DMS114 treated with DMSO at 0.1 percent for 48 hours (cell line): ENCODE results near the gene ROBO4.

Experiments used
- DNase-seq: peaks from one replicate; lab custom pipeline; 2025; ENCODE audit not compliant: unreplicated experiment; lab: John Stamatoyannopoulos, UW

Gene ROBO4

DNA sequence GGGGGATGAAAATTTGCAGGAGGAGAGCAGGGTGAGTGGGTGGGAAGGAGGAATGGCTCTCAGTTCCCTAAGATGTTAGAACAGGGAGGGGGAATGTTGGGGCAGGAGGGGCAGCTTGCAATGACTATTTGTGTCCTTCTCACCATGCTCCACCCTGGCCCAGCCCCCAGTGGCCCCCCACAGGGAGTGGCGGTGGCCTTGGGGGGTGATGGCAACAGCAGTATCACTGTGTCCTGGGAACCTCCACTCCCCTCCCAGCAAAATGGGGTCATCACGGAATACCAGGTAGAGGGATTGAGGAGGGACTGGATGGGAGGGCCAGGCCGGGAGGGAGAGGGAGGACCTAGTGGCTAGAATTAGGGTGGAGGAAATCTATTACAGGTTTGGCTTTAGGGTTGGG is 22.3 kb downstream of the ROBO4 start:
- DNase-seq = no peak

DNA sequence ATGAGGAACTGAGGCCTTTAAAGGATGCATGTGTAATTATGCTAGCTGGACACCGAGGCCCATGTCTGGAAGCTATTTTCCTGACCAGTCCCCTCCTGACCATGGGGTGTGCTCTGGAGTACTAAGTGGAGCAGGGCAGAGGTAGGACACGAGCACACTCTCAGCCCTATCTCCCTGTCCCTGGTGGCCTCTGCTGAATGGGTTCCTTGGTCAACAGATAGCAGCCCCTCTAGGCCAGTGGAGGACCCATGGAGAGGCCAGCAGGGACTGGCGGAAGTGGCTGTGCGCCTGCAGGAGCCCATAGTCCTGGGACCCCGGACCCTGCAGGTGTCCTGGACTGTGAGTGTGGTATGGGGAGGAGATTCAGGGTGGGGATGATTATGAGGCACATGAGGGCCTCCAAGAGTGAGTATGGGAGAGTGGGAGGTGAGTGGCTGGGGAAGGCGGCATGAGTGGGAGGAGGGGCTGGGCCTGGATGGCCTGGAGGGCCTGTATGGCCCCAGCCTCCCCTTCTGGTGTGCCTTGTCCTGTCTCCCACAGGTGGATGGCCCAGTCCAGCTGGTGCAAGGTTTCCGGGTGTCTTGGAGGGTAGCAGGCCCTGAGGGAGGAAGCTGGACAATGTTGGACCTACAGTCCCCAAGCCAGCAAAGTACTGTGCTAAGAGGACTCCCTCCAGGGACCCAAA is 23.0 kb downstream of the ROBO4 start:
- no peak for DNase-seq

DNA sequence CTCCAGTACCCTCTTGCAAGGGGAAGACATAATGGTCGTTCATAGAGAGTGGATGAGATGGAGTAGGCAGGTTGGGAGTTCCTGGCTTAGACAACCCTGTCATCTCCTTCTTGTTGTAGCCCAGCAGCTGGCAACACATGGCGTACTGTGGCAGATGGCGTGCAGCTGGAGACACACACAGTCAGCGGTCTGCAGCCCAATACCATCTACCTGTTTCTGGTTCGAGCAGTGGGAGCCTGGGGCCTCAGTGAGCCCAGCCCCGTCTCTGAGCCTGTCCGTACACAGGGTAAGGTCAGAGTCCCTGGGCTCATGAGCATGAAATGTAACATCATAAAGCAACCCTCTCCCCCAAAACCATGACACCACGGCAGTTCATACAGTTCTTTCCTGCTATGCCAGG is 23.7 kb downstream of the ROBO4 start:
- DNase-seq = no peak

DNA sequence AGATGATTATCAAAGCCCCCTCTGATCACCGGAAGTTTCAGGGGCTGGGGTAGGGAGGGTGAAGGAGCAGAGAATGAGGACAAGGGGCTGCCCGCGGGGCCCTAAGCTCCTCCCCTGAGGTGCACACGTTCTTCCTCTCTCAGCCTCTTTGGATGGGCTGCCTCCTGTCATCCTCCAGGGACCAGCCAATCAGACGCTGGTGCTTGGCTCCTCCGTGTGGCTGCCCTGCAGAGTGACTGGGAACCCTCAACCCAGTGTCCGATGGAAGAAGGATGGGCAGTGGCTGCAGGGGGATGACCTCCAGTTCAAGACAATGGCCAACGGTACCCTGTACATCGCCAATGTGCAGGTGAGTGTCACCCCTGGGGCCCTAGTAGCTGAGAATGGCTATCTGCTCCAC is 24.9 kb downstream of the ROBO4 start:
- no peak for DNase-seq

DNA sequence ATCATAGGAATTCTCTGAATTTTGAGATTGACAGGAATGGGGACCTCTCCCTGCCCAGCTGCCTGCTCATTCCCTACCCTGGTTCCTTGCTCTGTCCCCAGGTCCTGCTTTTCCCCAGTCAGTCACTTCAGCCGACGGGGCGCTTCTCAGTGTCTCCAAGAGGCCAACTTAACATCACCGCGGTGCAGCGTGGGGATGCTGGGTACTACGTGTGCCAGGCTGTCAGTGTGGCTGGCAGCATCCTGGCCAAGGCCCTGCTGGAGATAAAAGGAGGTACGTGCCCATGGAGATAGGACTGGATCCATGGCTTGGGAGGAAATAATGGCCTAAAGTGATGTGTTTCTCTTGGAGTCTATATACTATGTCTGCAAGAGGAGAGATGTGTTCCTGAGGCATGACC is 25.4 kb downstream of the ROBO4 start:
- no peak for DNase-seq

DNA sequence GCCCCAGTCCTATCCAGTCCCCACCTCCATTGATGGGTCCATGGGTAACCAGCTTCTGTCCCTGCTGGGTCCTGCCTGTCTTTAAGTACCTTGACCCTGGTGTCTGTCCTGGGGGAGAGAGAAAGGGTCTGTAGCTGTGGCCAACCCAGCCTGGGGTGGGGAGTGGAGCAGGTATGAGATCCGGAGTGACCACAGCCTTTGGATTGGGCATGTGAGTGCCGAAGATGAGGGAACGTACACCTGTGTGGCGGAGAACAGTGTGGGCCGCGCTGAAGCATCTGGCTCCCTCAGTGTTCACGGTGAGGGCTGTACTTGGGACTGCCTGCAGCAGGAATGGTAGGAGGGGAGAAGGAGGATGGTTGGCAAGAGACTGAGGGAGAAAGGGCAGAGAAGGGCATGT is 27.2 kb downstream of the ROBO4 start:
- no peak for DNase-seq

DNA sequence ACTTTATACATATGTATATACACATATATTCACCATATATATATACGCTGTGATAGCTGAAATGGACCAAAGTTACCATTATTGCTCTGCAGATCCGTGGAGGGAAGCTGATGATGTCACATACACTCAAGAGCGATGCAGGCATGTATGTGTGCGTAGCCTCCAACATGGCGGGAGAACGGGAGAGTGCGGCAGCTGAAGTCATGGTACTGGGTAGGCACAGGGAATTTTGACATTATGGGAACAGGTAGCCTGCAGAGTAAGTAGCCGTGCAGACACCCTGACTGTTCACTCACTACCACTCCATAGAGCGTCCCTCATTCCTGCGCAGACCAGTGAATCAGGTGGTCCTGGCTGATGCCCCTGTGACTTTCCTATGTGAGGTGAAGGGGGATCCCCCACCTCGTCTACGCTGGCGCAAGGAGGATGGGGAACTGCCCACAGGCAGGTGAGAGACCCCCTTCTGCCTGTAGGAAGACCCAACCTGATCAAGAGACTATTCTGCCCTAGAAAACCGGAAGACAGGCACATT is 27.7 kb downstream of the ROBO4 start:
- no peak for DNase-seq

DNA sequence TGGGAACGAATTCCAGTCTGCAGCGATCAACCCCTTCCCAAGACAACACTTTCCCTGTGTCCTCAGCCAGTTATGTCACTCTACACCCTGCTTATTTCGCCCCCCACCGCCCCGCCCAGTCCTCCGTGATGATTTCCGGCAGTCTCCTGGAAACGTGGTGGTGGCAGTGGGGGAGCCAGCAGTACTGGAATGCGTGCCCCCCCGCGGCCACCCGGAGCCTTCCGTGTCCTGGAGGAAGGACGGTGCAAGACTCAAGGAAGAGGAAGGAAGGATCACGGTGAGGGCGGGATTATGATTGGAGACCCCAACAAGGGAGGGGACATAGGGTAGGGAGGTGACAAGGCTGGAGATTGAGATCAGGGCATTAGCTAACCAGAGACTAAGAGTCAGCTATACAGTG is 28.3 kb downstream of the ROBO4 start:
- DNase-seq = no peak

DNA sequence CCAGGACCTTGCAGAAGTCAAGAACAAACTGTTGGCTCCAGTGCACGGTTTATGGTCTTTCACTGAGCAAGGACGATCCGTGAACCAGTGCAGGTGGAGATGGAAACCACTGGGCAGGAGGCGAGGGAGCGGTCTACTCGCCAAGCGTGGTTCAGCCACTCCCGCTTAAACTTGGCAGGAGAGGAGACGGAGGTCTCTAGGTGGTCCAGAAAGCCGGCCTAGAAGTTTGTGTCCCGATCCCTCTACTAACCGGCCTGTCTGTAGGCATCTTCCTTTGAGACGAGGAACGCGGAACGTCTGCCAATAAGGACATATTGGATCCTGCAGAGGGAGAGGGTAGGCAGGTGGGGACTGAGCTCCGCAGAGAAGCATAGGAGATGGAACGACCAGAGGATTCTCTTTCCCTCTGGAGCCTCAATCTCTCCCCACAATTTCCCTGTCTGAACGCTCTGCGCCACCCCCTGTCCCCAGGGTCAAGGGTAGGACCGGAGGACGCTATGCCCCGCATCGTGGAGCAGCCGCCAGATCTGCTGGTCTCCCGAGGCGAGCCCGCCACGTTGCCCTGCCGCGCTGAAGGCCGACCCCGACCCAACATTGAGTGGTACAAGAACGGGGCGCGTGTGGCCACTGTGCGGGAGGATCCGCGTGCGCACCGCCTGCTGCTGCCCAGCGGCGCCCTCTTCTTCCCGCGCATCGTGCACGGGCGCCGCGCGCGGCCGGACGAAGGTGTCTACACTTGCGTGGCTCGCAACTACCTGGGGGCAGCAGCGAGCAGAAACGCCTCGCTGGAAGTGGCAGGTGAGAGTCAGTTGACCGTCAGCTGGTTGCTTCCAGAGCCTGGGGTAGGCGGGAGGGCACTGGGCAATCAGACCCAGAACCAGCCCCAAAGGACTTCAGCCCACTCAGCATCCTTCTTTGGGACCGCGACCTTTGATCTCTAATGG is 29.1 kb downstream of the ROBO4 start:
- DNase-seq = no peak

DNA sequence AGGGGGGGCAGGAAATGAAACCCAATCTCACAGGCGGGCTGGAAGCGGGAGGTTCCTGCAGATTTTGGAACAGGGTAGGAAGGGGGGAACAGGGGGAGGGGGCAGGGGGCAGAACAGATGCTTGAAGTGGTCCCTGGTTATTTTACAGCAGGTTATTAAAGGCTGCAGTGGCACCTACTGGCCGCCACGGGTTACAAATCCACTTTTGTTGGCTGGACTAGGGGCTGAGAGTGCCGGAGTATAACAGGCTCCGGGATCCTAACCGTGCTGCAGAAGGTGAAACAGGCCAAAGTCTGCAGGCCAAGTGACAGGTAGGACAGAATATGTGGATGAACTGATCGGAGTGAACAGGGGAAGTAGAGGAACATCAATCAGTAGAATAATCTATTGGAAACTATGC is 30.0 kb downstream of the ROBO4 start:
- peak; percentile 9 for DNase-seq

DNA sequence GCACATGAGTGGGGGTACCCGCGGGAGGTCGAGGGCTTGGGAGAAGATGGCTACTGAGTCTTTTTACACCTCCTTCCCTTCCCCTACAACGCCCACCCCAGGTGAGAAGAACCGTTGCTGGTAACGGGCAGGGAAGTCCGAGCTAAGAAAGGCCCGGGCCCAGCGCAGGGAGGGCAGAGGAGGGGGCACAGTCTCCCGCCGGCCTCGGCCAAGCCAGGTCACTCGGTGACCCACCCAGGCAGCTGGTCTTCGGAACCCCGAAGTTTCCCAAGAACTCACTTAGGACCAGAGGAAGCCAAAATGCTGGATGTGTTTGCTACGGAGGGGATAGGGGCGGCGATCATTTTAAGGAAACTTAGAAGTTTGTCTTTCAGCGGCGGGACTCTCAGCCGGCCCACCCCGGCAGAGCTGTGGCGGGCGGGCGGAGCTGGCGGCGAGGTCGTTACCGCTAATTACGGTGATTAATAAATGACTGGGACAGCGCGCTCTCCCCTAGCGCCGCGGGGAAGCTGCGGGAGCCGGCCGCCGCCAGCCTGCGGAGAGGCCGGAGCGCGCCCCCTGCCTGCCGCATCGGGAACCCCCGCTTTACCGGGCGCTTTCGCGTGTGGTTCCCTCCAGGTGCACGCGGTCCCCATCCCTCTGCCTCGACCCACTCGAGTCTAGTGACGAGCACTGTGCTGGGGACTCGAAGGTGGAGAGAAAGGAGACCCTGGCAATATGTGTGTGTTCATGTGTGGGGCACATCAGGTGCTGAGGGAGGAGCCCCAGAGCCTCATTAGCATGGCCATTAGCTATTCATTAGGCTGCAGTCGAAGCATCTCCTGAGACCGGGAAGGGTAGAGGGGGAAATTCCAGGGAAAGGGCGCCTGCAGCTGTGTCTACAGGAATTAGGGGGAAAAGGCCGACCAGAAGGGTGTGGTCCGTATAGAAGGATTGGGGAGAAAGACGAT is 31.5 kb downstream of the ROBO4 start:
- DNase-seq = no peak

DNA sequence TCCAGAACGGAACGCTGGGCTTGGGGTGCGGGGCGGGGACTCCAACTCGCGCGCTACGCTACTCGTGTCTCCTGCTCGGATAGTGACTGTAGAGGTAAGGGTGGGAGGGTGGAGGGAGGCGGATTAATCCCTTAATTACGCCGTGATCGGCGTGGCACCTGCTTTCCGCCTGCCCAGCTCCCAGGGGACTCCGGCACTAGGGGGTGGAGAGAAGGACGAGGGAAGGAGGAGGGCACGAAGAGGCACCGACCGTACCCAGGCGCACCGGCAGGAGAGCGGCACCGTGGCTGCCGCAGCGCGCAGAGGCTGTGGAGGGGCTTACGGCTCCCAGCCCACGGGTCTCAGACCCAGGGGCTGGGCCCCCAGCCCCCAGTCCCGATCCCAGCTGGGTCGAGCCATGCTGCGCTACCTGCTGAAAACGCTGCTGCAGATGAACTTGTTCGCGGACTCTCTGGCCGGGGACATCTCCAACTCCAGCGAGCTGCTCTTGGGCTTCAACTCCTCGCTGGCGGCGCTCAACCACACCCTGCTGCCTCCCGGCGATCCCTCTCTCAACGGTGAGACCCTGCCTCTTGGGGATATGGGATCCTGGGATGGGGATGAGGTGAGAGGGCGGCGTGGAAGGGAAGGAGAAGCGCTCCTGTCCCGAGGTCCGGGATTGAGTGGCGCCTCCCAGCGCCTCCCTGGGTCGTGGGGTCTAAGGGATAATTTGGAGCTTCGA is 32.3 kb downstream of the ROBO4 start, which contains the start of gene ROBO3:
ROBO3 (plus strand) TSS at position 252 of the 721 bp plus-strand sequence; CDS start at position 398, 146 bp downstream.
- DNase-seq = no peak

DNA sequence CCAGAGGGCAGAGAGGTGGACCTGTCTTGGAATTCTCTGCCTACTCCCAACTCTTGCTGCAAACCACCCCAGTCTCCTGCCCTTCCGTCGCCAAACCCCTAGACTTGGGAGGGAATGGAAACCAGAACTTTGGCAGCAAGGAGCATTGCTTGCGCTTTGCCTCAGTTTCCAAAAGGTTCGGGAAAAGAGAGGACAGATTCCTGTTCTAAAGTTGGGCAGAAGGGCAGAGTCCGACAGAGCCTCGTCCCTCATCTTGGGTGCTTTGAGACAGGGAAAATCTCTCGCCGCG is 32.8 kb downstream of the ROBO4 start:
- no peak for DNase-seq

DNA sequence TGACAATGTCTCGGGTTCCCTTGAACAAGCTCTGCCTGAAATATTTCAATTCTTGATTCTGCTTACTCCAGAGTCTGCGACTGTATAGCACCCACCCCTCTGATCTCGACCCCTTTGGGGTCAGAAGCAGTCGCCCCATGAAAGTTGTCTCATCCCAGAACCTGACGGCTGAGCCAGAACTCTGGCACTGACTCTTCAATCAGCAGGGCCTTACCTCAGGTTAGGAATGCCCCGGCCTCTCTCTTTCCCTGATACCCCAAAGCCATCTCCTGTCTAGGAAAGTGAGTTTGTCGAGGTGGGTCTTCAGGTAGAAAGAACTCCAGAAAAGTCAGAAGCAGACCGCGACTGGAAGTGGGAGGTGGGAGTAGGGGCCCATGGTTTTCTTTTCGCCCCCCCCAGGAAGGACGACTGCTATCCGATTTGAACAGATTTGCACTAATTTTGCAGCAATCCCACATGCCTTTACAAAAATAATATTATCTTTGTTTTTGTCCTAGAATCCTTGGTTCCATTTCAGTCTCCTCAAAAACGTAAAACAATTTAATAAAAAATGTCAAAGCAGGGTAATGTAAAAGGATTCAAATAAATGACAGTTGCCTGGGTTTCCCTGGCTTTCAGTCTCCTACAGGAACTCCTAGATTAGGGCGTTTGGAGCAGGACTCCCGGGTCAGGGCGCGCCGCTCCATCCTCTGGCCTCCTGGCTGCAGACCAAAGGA is 33.3 kb downstream of the ROBO4 start:
- DNase-seq = no peak

DNA sequence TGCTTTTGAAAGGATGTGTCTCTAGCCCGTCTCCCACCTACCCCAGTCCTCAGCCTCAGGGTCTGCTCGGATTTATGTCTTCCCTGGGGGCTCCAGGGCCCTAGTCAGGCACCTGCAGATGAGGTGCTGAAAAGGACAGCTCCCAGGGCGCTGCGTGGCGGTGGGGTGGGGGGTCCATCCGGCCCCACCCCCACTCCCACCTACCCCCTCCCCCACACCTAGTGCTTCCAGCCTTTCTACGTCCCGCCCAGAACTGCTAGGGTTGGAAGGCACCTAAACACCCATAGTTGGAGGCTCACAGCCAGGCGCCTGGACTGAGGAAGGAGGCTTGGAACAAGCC is 33.9 kb downstream of the ROBO4 start:
- no peak for DNase-seq

DNA sequence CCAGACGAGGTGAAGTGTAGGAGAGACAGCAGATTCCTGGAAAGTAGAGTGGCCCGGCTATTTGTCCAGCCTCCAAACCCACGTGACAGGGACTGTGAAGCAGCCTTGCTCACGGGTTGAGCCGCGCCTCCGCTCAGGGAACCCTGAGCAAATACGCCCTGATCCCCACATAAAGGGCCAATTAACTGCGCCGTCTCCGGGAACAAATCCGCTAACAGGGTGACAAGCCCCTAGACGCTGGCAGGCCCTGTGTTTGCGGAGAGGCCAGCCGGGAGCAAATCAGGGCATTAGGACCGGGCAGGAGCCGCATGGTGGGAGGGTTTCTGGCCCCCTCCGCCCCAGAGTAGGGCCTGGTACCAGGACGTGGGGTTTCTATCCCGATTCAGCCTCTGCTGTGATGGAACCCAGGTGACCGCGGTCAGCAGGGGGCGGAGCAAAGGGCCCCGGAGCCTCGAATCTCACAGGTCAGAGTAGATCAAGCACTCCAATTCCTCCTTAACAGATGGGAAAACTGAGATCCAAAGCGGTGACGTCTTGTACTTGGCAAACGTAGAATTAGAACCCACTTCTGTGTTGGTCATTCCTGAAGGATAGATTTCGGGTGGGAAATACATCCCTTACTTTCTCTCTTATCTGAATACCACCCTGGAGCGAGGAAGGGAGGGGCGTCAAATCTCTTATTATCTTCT is 34.4 kb downstream of the ROBO4 start:
- DNase-seq = no peak

DNA sequence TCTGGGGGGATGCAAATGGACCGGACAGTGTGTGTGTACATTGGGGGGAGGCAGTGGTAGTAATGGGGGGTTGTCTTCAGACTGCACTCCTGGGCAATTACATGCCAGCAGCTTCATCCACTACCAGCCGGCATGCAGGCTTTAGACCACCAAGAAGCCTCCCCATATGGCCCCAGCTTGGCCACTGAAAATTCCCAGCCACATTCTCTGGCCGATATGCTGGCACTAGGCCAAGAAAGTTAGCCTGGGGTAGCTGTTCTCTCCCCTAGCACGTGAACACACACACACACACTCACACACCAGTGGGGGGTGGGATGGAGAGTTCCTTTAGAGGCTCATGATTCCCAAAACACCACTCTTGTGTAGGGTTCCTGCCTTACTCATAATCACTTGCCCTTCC is 36.0 kb downstream of the ROBO4 start:
- no peak for DNase-seq

DNA sequence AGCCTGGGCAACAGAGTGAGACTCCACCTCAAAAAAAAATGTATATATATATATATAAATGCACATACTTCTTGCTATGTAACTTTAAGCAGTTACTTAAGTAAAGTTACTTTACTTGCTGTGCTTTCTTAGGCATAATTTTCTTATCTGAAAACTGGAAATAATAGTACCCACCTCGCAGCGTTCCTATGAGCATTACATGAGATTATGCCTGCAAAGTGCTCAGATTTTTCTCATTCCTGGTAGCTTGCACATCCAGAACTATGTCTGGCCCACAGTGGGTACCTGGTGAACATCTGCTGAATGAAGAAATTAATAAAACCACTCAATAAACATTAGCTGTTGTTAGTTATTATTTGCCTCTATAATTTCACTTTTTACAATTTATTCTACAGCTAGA is 38.5 kb downstream of the ROBO4 start:
- DNase-seq = no peak

DNA sequence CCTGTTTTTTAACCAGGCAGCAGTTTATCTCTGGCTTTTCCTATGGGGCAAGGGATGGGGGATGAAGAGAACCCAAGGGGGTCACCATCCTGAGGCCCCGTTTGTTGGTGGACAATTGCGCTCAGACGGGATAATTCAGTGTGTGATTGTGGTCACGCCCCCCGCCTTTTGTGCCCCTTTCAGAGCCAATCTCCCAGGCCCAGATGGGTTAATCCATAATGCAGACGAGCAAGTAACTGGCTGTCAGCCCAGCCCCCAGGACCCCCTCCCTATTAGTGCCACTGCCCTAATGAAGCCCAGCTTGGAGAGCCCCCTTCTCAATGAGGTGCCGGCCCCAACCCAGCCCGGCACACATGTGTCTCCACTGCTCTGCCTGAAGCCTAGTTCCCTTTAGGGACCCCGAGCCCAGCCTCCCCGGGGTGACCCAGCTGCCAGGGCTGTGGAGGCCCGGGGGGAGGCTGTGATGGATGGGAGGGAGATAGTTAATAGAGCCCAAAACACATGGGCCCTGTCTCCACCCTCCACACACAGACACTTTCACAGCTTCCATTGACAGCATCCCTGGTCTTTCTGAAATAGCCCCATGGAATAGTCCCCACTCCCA is 51.5 kb downstream of the ROBO4 start:
- DNase-seq = no peak
